IMR-90 (cell line): ENCODE measurements around the gene TMEM229A. TPM values are rescaled to one million over a fixed set of nuclear protein-coding genes. Genes with fewer than 3 reads are reported as not detected.

Source experiments
- ATAC-seq: fragments of 200-7000 bp; cut with Tn5 transposase; 2 replicates; pipeline ENCODE4 v1.9.1; 2020; ENCODE audit warnings: low read depth, mild to moderate bottlenecking, moderate library complexity
- BruUV-seq: library from RNA; stranded (reverse); fragments of 400-500 nt; replicated peaks from 2 replicates; lab custom pipeline; 2021; lab: Mats Ljungman, UMichigan
- CTCF ChIA-PET: fragments of 300-600 bp; formaldehyde crosslinking; extraction: SDS; loops from one replicate; lab custom pipeline; 2021; ENCODE audit warnings: antibody characterized with exemption; lab: Yijun Ruan, JAX
- POLR2A ChIA-PET: fragments of 300-600 bp; sonication (Branson Sonifier 250); formaldehyde crosslinking; loops from one replicate; lab custom pipeline; 2022; ENCODE audit warnings: antibody characterized with exemption; ENCODE audit not compliant: unreplicated experiment; lab: Charles Lee
- DNase-seq: peaks from one replicate; pipeline ENCODE4 v3.0.0; 2013
- H2AFZ ChIP-seq: replicated peaks from 2 replicates; pipeline ENCODE3; 2013; ENCODE audit warnings: low read length, mild to moderate bottlenecking; ENCODE audit not compliant: poor library complexity
- H2AK5ac ChIP-seq: 2 replicates; pipeline ENCODE4 v1.6.1; 2013; ENCODE audit warnings: low read depth, low read length, inconsistent platforms
- H2AK9ac ChIP-seq: replicated peaks from 2 replicates; pipeline ENCODE3; 2013; ENCODE audit warnings: mild to moderate bottlenecking, low read depth, low read length, moderate library complexity; ENCODE audit not compliant: poor library complexity
- H2BK120ac ChIP-seq: 2 replicates; pipeline ENCODE4 v1.6.1; 2013; ENCODE audit warnings: low read depth, low read length, inconsistent platforms
- H2BK15ac ChIP-seq: 3 replicates; pipeline ENCODE4 v1.6.1; 2013; ENCODE audit warnings: low read depth, low read length, inconsistent platforms
- H2BK20ac ChIP-seq: 2 replicates; pipeline ENCODE4 v1.6.1; 2013; ENCODE audit warnings: low read depth, mild to moderate bottlenecking, inconsistent platforms, low read length, moderate library complexity
- H2BK5ac ChIP-seq: 2 replicates; pipeline ENCODE4 v1.6.1; 2013; ENCODE audit warnings: mild to moderate bottlenecking, low read depth, low read length, inconsistent platforms; ENCODE audit not compliant: poor library complexity, severe bottlenecking
- H3K14ac ChIP-seq: replicated peaks from 2 replicates; pipeline ENCODE4 v1.6.1; 2013; ENCODE audit warnings: low read depth, low read length, inconsistent platforms
- H3K18ac ChIP-seq: 2 replicates; pipeline ENCODE4 v1.6.1; 2013; ENCODE audit warnings: low read depth, low read length, control low read depth
- H3K23ac ChIP-seq: 2 replicates; pipeline ENCODE4 v1.6.1; 2013; ENCODE audit warnings: low read depth, low read length, inconsistent platforms
- H3K27ac ChIP-seq: 2 replicates; pipeline ENCODE4 v1.5.1; 2013; ENCODE audit warnings: mild to moderate bottlenecking, control low read depth, low read length; ENCODE audit not compliant: insufficient read depth
- H3K27me3 ChIP-seq: 2 replicates; pipeline ENCODE4 v1.6.1; 2013; ENCODE audit warnings: low read length; ENCODE audit not compliant: control insufficient read depth, insufficient read depth
- H3K36me3 ChIP-seq: 2 replicates; pipeline ENCODE4 v1.6.1; 2013; ENCODE audit warnings: low read length, mixed read lengths; ENCODE audit not compliant: control insufficient read depth, insufficient read depth
- H3K4ac ChIP-seq: 2 replicates; pipeline ENCODE4 v1.6.1; 2013; ENCODE audit warnings: low read depth, low read length, inconsistent platforms
- H3K4me1 ChIP-seq: 2 replicates; pipeline ENCODE4 v1.6.1; 2013; ENCODE audit warnings: low read length, mixed read lengths; ENCODE audit not compliant: control insufficient read depth, insufficient read depth
- H3K4me2 ChIP-seq: 2 replicates; pipeline ENCODE4 v1.6.1; 2013; ENCODE audit warnings: low read depth, mild to moderate bottlenecking, control low read depth, low read length, moderate library complexity
- H3K4me3 ChIP-seq: 2 replicates; pipeline ENCODE4 v1.5.1; 2013; ENCODE audit warnings: low read depth, mild to moderate bottlenecking, control low read depth, low read length, moderate library complexity; ENCODE audit not compliant: insufficient read depth
- H3K56ac ChIP-seq: 2 replicates; pipeline ENCODE4 v1.6.1; 2013; ENCODE audit warnings: low read length, inconsistent platforms; ENCODE audit not compliant: insufficient read depth; ENCODE audit errors: extremely low read depth
- H3K79me1 ChIP-seq, 2 experiments: 2 replicates each; pipeline ENCODE4 v1.6.1; 2013; ENCODE audit warnings: low read length in 2 of 2, inconsistent platforms in 1 of 2, low read depth in 1 of 2
- H3K9ac ChIP-seq: 2 replicates; pipeline ENCODE4 v1.6.1; 2013; ENCODE audit warnings: low read depth, low read length, control low read depth
- H3K9me1 ChIP-seq: 2 replicates; pipeline ENCODE4 v1.6.1; 2013; ENCODE audit warnings: low read length, inconsistent platforms; ENCODE audit not compliant: insufficient read depth
- H3K9me3 ChIP-seq: 2 replicates; pipeline ENCODE4 v1.6.1; 2013; ENCODE audit warnings: low read length; ENCODE audit not compliant: control insufficient read depth, insufficient read depth
- H4K20me1 ChIP-seq: 2 replicates; pipeline ENCODE4 v1.6.1; 2013; ENCODE audit warnings: low read length, inconsistent platforms; ENCODE audit not compliant: insufficient read depth
- H4K5ac ChIP-seq: 2 replicates; pipeline ENCODE4 v1.6.1; 2013; ENCODE audit warnings: mild to moderate bottlenecking, low read depth, low read length, control low read depth
- H4K8ac ChIP-seq, 2 experiments: 2 replicates each; pipeline ENCODE4 v1.6.1; 2013; ENCODE audit warnings: low read depth in 2 of 2, low read length in 2 of 2, control low read depth in 1 of 2, inconsistent platforms in 1 of 2
- H4K91ac ChIP-seq: 2 replicates; pipeline ENCODE4 v1.6.1; 2013; ENCODE audit warnings: low read depth, low read length, inconsistent platforms; ENCODE audit not compliant: insufficient read depth
- CEBPB ChIP-seq: IDR thresholded peaks from 2 replicates; pipeline ENCODE4 v1.6.1; 2012; ENCODE audit warnings: low read depth, low read length, improper control_type of control experiment
- CHD1 ChIP-seq: IDR thresholded peaks from 2 replicates; pipeline ENCODE4 v1.6.1; 2012; ENCODE audit warnings: low read depth, low read length, improper control_type of control experiment
- FOS ChIP-seq: fragments of 150-350 bp; IDR thresholded peaks from 2 replicates; pipeline ENCODE4 v1.6.1; 2016; ENCODE audit warnings: low read depth, low read length
- MAZ ChIP-seq: IDR thresholded peaks from 2 replicates; pipeline ENCODE4 v1.6.1; 2012; ENCODE audit warnings: low read depth, mild to moderate bottlenecking, low read length, improper control_type of control experiment, moderate library complexity, borderline replicate concordance
- MXI1 ChIP-seq: IDR thresholded peaks from 2 replicates; pipeline ENCODE4 v1.6.1; 2012; ENCODE audit warnings: low read depth, mild to moderate bottlenecking, low read length, moderate library complexity, borderline replicate concordance
- POLR2A ChIP-seq: IDR thresholded peaks from 2 replicates; pipeline ENCODE4 v1.6.1; 2012; ENCODE audit warnings: mild to moderate bottlenecking, low read depth, low read length
- RCOR1 ChIP-seq: IDR thresholded peaks from 2 replicates; pipeline ENCODE4 v1.6.1; 2012; ENCODE audit warnings: mild to moderate bottlenecking, low read length, improper control_type of control experiment; ENCODE audit not compliant: insufficient replicate concordance
- RFX5 ChIP-seq: IDR thresholded peaks from 2 replicates; pipeline ENCODE4 v1.8.0; 2012; ENCODE audit warnings: low read depth, mild to moderate bottlenecking, low read length, moderate library complexity
- SMC3 ChIP-seq: fragments of 150-350 bp; IDR thresholded peaks from 2 replicates; pipeline ENCODE4 v1.6.1; 2016; ENCODE audit warnings: low read depth, mild to moderate bottlenecking, antibody characterized with exemption, low read length, moderate library complexity
- WGBS, 2 experiments: methylation state at CpG; one replicate each; pipeline versions ENCODE4 v1.1.5 to v1.1.7; 2013; ENCODE audit warnings: missing lambda C conversion rate in 2 of 2; ENCODE audit not compliant: insufficient read length in 1 of 2; ENCODE audit errors: extremely low coverage in 2 of 2; 5-methylcytosine and 5-hydroxymethylcytosine counted together
- dilution Hi-C: fragments of 300-500 bp; cut with HindIII; formaldehyde crosslinking; loops from one replicate; pipeline ENCODE4 v1.14.3; 2018; ENCODE audit warnings: low sequenced_read_pairs; ENCODE audit not compliant: unreplicated experiment
- in situ Hi-C: fragments of 300-500 bp; cut with MboI; formaldehyde crosslinking; loops from 3 replicates; pipeline ENCODE4 v1.14.3; 2019; ENCODE audit warnings: low sequenced_read_pairs, inconsistent platforms, mixed read lengths
- intact Hi-C: fragments of 100-400 bp; cut with micrococcal nuclease; formaldehyde crosslinking; loops from 2 replicates; pipeline ENCODE4 v1.10.0; 2022
- polyA plus RNA-seq, 3 experiments: library from polyadenylated mRNA; depleted of rRNA; stranded (reverse); fragments of >200 nt; gene quantifications; 2 replicates each; pipeline ENCODE4 v1.2.3, GENCODE V29; 2012; ENCODE audit warnings: low replicate concordance in 1 of 3
- total RNA-seq: library from RNA; depleted of rRNA; stranded (reverse); fragments of >200 nt; gene quantifications from 2 replicates; pipeline ENCODE4 v1.2.3, GENCODE V29; 2012

Gene TMEM229A
- total and polyA plus RNA-seq, 2 of the 4 experiments (the other 2 are of a cell fraction) = not detected

GRCh38 chr7:124029396-124030188 is 3.3 kb downstream of the TMEM229A start:
- no peak overlapping the region for H2AK5ac ChIP-seq

More at GRCh38 chr7:124029396-124030188, 3.3 kb downstream of the TMEM229A start:
- no peak overlapping the region for H2BK15ac ChIP-seq
- no peaks in the 10 kb centered on the region for H3K79me1 ChIP-seq
- ATAC-seq (no peak), DNase-seq (no peak)
- no peak overlapping the region for H4K8ac ChIP-seq
- no peak overlapping the region for H4K5ac ChIP-seq
- no peak for TF ChIP-seq CHD1
- TF ChIP-seq FOS = no peak
- TF ChIP-seq MAZ = no peak
- TF ChIP-seq RCOR1 = no peak
- no peak for TF ChIP-seq SMC3
- no peak for TF ChIP-seq RFX5
- TF ChIP-seq POLR2A = no peak
- TF ChIP-seq MXI1 = no peak
- no peak for TF ChIP-seq CEBPB
- dilution Hi-C loops = no loop called here
- H3K27me3 ChIP-seq = peaks cover 30% of the 10 kb centered on the region
- ChIA-PET POLR2A (no interaction called here), CTCF (no interaction called here)
- no peak overlapping the region for H3K9ac ChIP-seq
- H3K36me3 ChIP-seq = no peaks in the 10 kb centered on the region
- no peak overlapping the region for H3K4me2 ChIP-seq
- no peak overlapping the region for H2AK9ac ChIP-seq
- H3K56ac ChIP-seq = no peak overlapping the region
- WGBS, 2 experiments = no CpG with 5 or more reads among the region's 4 CpGs
- H2BK120ac ChIP-seq = no peak overlapping the region
- H3K27ac ChIP-seq = no peak overlapping the region
- in situ Hi-C loops = no loop called here
- intact Hi-C loops = no loop called here
- H3K18ac ChIP-seq = no peak overlapping the region
- H3K23ac ChIP-seq = no peak overlapping the region
- no peaks in the 10 kb centered on the region for H3K9me1 ChIP-seq
- H3K4me3 ChIP-seq = no peak overlapping the region
- no peaks in the 10 kb centered on the region; the same call in 1 of the 2 replicates for H3K9me3 ChIP-seq
- no peak overlapping the region for H4K91ac ChIP-seq
- no peak overlapping the region for H2BK20ac ChIP-seq
- no TSS peak for BruUV-seq
- H3K4me1 ChIP-seq = no peaks in the 10 kb centered on the region; the same call in 1 of the 2 replicates
- H3K4ac ChIP-seq = no peak overlapping the region
- H4K20me1 ChIP-seq = no peaks in the 10 kb centered on the region
- no peak overlapping the region for H3K14ac ChIP-seq
- H2BK5ac ChIP-seq = no peak overlapping the region
- no peak overlapping the region for H2AFZ ChIP-seq
